ENCODE results near the gene PIK3C3. TPM values are rescaled to one million over a fixed set of nuclear protein-coding genes. Genes with fewer than 3 reads are reported as not detected.
"Not testable (repeated sequence)": the region's sequence is repeated elsewhere in the genome, so short reads cannot be mapped to it uniquely, and the experiment has no call there.

Gene PIK3C3
- total RNA-seq, 1 donor from 2014 or later = 61.1 TPM

- intact Hi-C loops (cut with micrococcal nuclease) = no loop called here
Observed at GRCh38 chr18:42068030-42068429, 113.0 kb downstream of the PIK3C3 start.

DNA sequence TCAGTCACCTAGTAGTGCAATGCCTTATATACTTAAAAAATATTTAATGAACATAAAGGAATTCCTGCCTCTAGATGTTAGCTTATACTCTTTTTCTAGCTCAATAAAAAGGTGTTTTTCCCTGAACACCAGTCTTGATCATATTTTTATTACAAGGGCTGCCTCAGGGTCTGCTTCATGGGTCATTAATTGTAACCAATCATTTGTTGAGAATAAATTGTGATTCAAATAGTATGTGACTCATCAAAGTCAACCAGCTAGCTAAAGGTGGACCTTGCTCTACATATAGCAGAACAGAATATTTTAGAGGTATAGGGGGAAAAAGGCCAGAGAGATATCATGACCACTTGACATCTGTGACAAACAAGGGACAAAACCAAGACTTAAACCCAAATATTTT, 114.0 kb downstream of the PIK3C3 start:
- intact Hi-C loops (cut with micrococcal nuclease) = no loop called here

- intact Hi-C loops (cut with micrococcal nuclease) = no loop called here
Observed at GRCh38 chr18:42072407-42072806, 117.4 kb downstream of the PIK3C3 start.

- intact Hi-C loops (cut with micrococcal nuclease) = no loop called here
Observed at GRCh38 chr18:42074704-42075103, 119.7 kb downstream of the PIK3C3 start.

- intact Hi-C loops (cut with micrococcal nuclease) = no loop called here
Observed at GRCh38 chr18:42078711-42079110, 123.7 kb downstream of the PIK3C3 start.

DNA sequence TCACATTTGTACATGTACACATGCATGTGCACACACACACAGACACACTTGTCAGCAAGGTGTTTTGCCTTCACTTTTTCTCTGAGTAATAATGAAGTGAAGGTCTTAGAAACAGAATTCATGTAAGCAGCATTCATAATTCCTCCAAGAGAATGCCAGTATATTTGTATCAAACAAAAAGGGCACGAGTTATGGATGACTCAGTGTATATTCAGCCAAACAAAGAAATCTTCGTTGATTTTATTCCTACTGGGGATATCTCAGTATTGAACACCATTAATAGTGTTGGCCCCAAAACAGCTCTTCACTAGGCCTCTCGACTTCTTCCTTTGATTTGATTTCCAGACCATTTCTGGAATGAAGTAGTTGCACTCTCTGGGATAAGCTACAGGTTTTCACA, 125.3 kb downstream of the PIK3C3 start:
- intact Hi-C loops (cut with micrococcal nuclease) = no loop called here

GRCh38 chr18:42082415-42083234, 127.6 kb downstream of the PIK3C3 start:
- intact Hi-C loops (cut with micrococcal nuclease) = no loop called here

DNA sequence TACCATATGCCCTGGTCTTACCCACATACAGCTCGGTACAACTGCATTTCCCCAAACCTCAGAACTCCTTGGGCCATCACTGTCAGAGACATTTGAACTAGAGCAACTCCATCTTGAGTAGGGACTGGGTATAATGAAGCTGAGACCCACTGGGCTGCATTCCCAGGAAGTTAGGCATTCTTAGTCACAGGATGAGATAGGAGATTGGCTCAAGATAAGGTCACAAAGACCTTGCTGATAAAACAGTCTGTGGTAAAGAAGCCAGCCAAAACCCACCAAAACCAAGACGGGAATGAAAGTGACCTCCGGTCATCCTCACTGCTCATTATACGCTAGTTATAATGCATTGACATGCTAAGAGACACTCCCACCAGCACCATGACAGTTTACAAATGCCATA, 131.3 kb downstream of the PIK3C3 start:
- intact Hi-C loops (cut with micrococcal nuclease) = no loop called here

DNA sequence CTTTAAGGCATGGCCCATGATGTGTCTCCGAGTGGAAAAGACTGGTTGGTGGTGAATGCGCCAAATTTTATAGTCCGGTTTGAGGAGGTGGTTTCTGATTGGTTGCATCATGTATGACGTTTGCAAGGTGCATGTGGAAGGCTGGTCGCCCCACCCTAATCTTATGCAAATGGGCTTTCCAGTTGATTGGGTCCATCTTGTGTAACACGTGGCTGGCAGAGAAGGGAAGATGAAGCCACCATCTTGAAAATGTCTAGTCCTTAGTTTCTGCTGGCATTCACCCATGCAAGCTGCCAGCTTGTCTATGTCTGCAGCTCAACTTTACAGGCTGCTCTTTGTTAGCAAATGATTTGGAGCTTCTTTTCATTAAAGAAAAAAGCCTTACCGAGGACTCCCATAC, 132.2 kb downstream of the PIK3C3 start:
- intact Hi-C loops (cut with micrococcal nuclease) = no loop called here

DNA sequence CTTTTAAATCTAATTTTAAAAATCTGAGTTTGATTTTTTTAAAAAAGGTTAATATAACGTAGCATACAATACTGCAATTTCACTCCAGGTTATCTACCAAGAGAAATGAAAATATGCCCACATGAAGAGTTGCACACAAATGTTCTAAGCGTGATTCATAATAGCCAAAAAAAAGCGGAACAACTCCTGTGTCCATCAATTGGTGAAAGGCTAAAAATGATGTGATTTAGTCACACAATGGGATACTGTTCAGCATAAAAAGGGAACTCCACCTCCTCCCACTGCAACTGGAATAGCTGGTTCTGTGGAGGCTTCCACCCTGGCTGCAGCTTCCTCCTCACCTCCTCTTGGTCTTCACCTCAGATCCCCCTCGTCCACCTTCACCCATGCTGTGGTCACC, 132.8 kb downstream of the PIK3C3 start:
- intact Hi-C loops (cut with micrococcal nuclease) = no loop called here

DNA sequence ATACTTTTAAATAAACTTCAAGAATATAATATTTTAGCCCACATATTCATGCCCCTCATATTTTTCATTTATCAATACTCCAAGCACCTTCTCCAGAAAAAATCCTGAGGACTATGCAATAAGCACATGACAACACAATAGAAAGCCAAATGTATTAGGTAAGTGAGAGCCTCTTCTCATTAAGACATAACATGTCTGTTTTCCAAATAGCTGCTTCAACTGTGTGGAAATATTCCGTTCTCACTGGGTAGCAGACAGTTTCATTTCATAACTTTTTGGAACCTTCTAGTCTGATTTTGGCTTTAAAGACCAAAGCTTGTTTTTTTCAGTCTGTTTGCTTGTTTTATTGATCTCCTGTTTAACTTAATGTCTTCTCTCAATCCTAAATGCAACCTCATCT, 137.8 kb downstream of the PIK3C3 start:
- intact Hi-C loops (cut with micrococcal nuclease) = no loop called here

- intact Hi-C loops (cut with micrococcal nuclease) = no loop called here
Observed at GRCh38 chr18:42094875-42095274, 139.8 kb downstream of the PIK3C3 start.

GRCh38 chr18:42095732-42096377, 140.8 kb downstream of the PIK3C3 start:
- intact Hi-C loops (cut with micrococcal nuclease) = no loop called here

GRCh38 chr18:42100248-42100647, 145.2 kb downstream of the PIK3C3 start:
- intact Hi-C loops (cut with micrococcal nuclease) = no loop called here

DNA sequence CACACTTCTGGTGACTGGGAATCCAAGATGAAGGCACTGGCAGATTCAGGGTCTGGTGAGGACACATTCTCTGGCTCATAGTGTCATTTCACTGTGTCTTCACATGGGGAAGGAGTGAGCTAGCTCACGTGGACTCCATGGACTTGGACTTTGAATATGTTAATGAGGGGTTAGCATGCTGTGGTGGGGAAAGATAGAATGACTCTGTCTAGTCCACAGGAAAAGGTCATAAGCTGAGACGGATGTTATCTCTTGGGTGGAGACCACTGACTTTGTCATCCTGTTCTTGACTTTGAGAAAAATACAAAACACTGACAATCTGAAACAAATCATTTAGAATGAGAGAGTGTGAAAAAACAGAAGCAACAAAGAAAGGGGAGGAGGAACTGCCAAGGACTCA, 145.9 kb downstream of the PIK3C3 start:
- intact Hi-C loops (cut with micrococcal nuclease) = no loop called here

DNA sequence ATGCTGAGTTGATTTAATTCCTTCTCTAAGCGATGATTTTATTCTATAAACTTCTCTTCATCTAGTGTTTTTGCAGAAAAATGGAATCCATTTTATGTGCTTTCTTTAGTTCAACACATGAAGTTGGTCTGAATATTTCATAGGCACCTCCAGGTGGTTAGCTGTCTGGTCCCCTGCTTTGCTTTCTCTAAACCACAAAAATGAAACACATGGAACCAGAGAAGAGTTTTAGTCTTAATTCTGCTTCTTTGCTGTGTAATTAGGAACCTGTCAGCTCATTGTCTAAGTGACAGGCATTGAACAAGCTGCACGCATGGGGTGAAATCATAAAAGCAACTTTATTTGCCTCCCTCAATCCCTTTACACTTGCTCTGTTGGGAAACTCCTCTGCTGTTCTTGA, 150.4 kb downstream of the PIK3C3 start:
- intact Hi-C loops (cut with micrococcal nuclease) = no loop called here

DNA sequence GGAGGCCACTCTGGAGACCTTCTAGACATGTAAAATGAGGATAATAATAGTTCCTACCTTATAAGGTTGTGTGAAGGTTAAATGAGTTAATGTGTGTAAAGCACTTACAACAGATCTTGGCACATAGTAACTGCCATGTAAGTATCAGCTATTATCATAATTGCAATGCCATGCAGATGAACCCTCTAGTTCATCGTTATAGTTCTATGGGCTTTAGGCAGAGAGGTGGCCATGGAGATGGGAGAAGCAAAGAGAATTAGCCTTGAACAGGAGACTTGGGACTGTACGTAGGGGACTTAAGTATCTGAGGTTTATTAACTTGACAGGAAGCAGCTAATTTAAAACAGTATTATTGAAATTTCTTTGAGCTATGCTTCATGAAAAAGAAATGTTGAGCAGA, 151.8 kb downstream of the PIK3C3 start:
- intact Hi-C loops (cut with micrococcal nuclease) = no loop called here

DNA sequence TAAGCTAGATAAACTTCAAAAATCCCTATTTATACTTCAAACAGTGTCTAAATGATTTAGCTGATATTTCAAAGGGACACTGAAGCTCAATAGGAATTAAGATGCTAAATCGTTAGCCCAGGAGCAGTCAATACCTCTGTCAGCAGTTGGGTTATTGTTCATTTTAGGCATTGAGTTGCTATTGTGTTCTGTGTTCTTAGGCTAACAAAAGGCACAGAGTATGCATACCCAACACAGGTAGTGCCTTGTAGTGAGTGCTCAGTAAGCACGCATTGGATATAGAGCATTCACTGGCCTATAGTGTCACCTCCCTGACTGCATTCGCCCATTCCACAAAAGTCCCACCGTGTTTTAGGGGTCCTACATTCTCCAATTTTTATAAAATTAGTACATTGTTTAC, 152.3 kb downstream of the PIK3C3 start:
- intact Hi-C loops (cut with micrococcal nuclease) = no loop called here

- intact Hi-C loops (cut with micrococcal nuclease) = no loop called here
Observed at GRCh38 chr18:42107691-42108450, 152.8 kb downstream of the PIK3C3 start.

DNA sequence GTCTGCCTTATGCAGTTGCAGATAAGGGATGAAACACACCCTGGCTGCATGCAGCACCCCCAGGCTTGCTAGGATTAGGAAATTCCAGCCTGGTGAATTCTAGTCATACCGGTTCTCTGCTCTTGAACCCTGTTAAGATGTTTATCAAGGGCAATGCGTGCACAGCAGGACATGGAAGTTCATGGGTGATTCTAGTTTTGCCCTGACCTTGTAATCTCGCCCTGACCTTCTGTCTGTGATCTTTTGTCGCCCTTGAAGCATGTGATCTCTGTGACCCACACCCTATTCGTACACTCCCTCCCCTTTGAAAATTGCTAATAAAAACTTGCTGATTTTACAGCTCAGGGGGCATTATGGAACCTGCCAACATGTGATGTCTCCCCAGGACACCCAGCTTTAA, 157.1 kb downstream of the PIK3C3 start:
- intact Hi-C loops (cut with micrococcal nuclease) = not testable (repeated sequence)

DNA sequence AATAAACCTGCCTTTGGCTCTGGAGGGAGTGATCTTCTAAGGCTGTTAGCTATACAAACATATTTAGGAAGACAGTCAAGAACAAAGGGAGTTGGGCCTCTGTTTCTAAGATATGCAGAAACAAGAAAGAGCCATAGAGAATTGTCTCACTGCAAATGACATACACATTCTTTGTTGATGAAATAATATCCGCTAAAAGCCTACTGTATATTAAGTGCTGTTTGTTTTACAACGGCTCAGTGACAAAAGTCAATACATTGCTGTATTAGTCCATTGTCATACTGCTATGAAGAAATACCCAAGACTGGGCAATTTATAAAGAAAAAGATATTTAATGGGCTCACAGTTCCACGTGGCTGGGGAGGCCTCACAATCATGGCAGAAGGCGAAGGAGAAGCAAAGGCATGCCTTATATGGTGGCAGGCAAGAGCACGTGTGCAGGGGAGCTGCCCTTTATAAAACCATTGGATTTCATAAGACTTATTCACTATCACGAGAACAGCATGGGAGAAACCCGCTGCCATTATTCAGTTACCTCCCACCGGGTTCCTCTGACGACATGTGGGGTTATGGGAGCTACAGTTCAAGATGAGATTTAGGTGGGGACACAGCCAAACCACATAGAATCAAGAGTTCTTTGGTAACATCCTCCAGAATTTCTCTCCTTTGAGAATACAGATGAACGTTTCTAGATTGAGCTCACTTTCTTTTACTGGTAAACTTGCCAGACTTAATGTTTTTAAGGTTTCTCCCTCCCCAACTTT, 157.8 kb downstream of the PIK3C3 start:
- intact Hi-C loops (cut with micrococcal nuclease) = no loop called here
